NCI-H2196 (cell line): ENCODE data around the gene EPHB2.
"Not testable (repeated sequence)": the region's sequence is repeated elsewhere in the genome, so short reads cannot be mapped to it uniquely, and the experiment has no call there.

ENCODE experiments used
- DNase-seq: peaks from one replicate; lab custom pipeline; 2025; ENCODE audit not compliant: unreplicated experiment; lab: John Stamatoyannopoulos, UW

EPHB2 gene

GRCh38 chr1:22935433-22935832 is 224.8 kb downstream of the EPHB2 start:
- DNase-seq, result no peak

- no peak for DNase-seq
Measured at GRCh38 chr1:22936681-22937080, 226.0 kb downstream of the EPHB2 start.

GRCh38 chr1:22941257-22941656 is 230.6 kb downstream of the EPHB2 start:
- DNase-seq, result no peak

- DNase-seq, result no peak
Measured at GRCh38 chr1:22944346-22945055, 233.9 kb downstream of the EPHB2 start.

- DNase-seq, result not testable (repeated sequence)
Measured at GRCh38 chr1:22945171-22945570, 234.5 kb downstream of the EPHB2 start.

- peak; percentile 55 for DNase-seq
Measured at GRCh38 chr1:22949822-22950331, 239.2 kb downstream of the EPHB2 start.

- no peak for DNase-seq
Measured at GRCh38 chr1:22951796-22952195, 241.2 kb downstream of the EPHB2 start.

- no peak for DNase-seq
Measured at GRCh38 chr1:22952694-22953056, 242.0 kb downstream of the EPHB2 start.

- DNase-seq, result no peak
Measured at GRCh38 chr1:22953057-22953739, 242.6 kb downstream of the EPHB2 start.

- DNase-seq, result no peak
Measured at GRCh38 chr1:22953740-22954141, 243.1 kb downstream of the EPHB2 start.

GRCh38 chr1:22955146-22955545 is 244.5 kb downstream of the EPHB2 start:
- no peak for DNase-seq

- no peak for DNase-seq
Measured at GRCh38 chr1:22957066-22957465, 246.4 kb downstream of the EPHB2 start.

GRCh38 chr1:22958556-22958955 is 247.9 kb downstream of the EPHB2 start:
- DNase-seq, result no peak

GRCh38 chr1:22959545-22960360 is 249.1 kb downstream of the EPHB2 start:
- DNase-seq, result no peak

GRCh38 chr1:22962558-22962957 is 251.9 kb downstream of the EPHB2 start:
- DNase-seq, result no peak

- DNase-seq, result no peak
Measured at GRCh38 chr1:22963044-22963677, 252.5 kb downstream of the EPHB2 start.

GRCh38 chr1:22966309-22966708 is 255.7 kb downstream of the EPHB2 start:
- no peak for DNase-seq

- DNase-seq, result no peak
Measured at GRCh38 chr1:22967833-22968232, 257.2 kb downstream of the EPHB2 start.

GRCh38 chr1:22969304-22969709 is 258.7 kb downstream of the EPHB2 start:
- peak; percentile 88 for DNase-seq

- DNase-seq, result no peak
Measured at GRCh38 chr1:22970096-22970495, 259.5 kb downstream of the EPHB2 start.
